ENCODE results near the gene KDM5A. TPM values are rescaled to one million over a fixed set of nuclear protein-coding genes. Genes with fewer than 3 reads are reported as not detected.

Gene KDM5A
- total RNA-seq, 1 donor, result 46.2 TPM

- DNase-seq (ENCODE audit: low read depth), result no peak
- no peak overlapping the region for H3K4me3 ChIP-seq (ENCODE audit: low read depth, low read length)
- TF ChIP-seq CTCF (IDR thresholded peaks at IDR 0.05; ENCODE audit: insufficient read depth, low read length), result no peak
These were observed 57.8 kb downstream of the KDM5A start for GRCh38 chr12:331287-331686.

GRCh38 chr12:325906-326305 lies 63.2 kb downstream of the KDM5A start:
- H3K4me3 ChIP-seq (ENCODE audit: low read depth, low read length), result no peak overlapping the region
- no peak for TF ChIP-seq CTCF (IDR thresholded peaks at IDR 0.05; ENCODE audit: insufficient read depth, low read length)
- DNase-seq (ENCODE audit: low read depth), result no peak

- TF ChIP-seq CTCF (IDR thresholded peaks at IDR 0.05; ENCODE audit: insufficient read depth, low read length), result no peak
- DNase-seq (ENCODE audit: low read depth), result no peak
- H3K4me3 ChIP-seq (ENCODE audit: low read depth, low read length), result no peak overlapping the region
These were observed 65.6 kb downstream of the KDM5A start for GRCh38 chr12:323507-323906.

- DNase-seq (ENCODE audit: low read depth), result peak; percentile 7
These were observed 67.4 kb downstream of the KDM5A start for GRCh38 chr12:321606-322326.

GRCh38 chr12:318759-319515 lies 70.2 kb downstream of the KDM5A start:
- H3K4me3 ChIP-seq (ENCODE audit: low read depth, low read length), result no peak overlapping the region
- DNase-seq (ENCODE audit: low read depth), result no peak
- TF ChIP-seq CTCF (IDR thresholded peaks at IDR 0.05; ENCODE audit: insufficient read depth, low read length), result no peak

More at GRCh38 chr12:321606-322326, 67.4 kb downstream of the KDM5A start:
- H3K4me3 ChIP-seq (ENCODE audit: low read depth, low read length), result no peak overlapping the region
- no peak for TF ChIP-seq CTCF (IDR thresholded peaks at IDR 0.05; ENCODE audit: insufficient read depth, low read length)

GRCh38 chr12:308511-308910 lies 80.6 kb downstream of the KDM5A start:
- H3K4me3 ChIP-seq (ENCODE audit: low read depth, low read length), result no peak overlapping the region
- TF ChIP-seq CTCF (IDR thresholded peaks at IDR 0.05; ENCODE audit: insufficient read depth, low read length), result no peak
- DNase-seq (ENCODE audit: low read depth), result no peak
